Globus pallidus (tissue), 1 donor: ENCODE results near the gene HS6ST1.

ENCODE experiments used
- DNase-seq: peaks from one replicate; pipeline ENCODE4 v3.0.0-alpha.2; 2015; ENCODE audit warnings: low spot score

HS6ST1 gene

DNA sequence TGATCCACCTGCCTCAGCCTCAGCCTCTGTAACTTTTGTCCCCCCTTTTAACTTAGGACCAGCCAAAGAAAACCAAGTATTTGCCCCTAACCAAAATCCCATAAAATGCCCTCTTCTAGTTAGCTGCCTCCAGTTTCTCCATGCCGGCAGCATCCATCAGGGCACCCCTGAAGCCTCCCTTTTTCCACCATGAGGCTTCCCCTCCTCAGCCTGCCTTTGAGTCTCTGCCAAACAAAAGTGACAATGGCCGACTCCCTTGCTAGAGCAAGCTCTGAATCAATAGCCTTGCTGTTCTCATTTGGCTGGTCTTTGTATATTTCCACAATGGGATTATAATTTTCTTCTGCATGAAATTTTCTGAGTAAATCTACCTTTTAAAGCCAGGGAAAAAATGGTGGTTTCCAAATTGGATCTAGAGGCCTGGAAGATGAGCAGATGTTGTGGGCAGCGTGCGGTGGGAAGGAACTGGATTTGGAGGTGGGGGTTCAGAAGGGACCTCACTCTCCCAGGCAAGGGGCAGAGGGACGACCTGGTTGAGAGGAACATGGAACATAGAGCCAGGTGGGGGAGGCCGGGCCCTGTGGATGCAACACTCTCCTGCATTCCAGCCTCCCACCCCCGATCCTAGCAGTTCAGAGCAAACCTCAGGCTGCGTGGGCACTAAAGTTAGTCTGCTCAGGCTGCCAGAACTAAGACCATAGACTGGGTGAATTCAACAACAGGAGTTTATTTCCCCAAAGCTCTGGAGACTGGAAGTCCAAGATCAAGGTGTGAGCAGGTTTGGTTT is 80.6 kb downstream of the HS6ST1 start:
- DNase-seq, result peak; percentile 86

DNA sequence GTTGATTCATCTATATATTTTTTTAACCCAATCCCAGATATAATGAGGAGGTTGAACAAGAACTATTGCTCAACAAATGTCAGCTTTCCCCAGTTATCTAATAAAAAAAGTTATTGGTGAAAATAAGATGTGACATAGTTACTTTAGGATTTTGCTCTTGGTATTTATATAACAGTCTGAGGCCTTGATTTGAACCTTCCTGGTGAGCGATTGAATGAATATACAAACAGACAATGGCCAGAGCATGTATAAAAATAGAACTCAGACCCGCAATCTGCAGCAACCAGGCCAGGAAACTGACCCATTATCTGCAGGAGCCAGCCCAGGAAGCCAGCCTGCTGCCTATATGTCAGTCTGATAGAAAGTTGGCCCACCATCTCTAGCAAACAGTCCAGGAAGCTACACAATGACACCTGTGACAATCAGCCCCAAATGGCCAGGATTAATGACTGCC is 81.6 kb downstream of the HS6ST1 start:
- DNase-seq, result no peak

DNA sequence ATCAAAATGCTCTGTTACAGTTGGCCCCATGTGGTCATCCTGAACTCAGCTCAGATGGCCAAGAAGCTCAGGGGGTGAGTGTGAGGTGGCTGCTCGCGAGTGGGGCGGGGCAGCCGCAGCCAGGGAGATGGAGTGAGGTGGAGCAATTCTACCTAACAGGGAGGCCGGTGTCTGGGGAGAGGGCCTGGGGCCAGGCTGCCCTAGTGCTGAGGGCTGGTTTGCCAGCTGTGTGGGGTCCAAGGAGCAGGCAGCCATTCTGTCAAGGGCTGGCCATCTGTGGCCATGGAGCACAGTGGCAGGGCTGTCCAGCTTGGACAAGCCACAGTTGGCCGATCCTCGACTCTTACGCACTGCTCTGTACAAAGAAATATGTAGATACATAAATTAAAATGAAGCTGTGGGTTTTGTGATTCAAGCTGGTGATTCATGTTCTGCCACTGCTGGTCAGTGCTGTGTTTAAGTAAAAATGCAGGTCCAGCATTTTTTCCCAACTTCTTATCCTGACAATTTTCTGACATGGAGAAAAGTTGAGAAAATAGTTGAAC is 82.1 kb downstream of the HS6ST1 start:
- DNase-seq, result no peak

DNA sequence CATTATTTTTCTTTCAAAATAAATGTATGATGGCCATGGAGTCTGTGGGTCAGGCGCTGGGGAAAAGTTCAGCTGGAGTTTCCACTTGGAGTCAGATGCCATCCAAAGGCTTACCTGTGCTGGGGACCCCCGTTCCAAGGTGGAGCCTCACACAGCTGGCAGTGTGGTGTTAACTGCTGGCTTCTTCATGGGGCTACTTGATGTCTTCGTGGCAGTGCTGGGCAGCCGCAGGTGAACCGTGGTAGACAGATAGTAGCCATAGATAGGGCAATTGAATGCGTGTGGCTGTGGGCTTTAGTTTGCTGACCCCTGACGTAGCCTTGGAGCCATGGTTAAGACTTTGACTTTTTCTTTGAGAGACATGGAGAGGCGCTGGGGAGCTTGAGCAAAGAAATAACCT is 83.1 kb downstream of the HS6ST1 start:
- no peak for DNase-seq

DNA sequence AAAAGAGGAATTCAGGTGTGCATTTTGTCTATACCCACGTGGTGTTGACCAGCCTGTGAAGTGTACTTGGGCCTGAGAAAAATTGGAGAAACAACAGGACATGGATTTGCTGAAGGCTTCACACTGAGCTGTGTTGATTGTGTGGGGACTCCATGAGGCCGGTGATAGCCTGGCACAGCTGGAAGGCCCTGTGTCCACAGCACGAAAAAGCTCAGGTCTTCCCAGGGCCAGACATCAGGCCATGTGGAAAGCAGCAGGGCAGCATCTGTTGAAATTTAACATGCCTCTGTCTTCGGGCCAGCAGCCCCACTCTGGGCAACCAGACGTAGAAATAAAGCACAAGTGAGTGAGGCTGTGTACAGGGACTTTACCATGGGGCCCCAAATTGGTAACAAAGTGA is 84.1 kb downstream of the HS6ST1 start:
- DNase-seq, result no peak

DNA sequence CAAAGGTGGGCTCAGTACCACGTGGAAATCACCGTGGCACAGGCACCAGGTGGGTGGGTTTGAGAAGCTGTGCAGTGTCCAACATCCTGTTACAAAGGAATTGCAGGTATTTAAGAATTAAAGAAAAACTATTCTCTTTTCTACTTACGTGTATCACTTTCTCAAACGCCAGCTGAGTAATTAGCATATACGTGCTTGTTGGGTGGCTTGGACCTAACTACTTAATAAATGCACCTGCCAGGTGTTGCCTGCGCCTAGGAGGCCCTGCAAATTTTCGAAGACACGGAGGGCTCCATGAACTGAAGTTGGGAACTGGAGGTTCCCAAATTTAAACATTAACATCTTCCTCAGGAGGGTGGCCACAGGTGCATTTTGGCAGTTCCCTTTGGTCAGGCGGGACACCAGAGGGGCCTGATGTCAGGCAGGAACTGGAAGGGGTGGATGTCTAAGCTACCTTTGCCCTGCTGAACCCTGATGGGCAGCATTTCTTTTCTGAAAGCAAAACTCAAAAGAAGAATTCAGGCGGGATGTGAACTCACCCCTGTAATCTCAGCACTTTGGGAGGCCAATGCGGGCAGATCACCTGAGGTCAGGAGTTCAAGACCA is 84.8 kb downstream of the HS6ST1 start:
- no peak for DNase-seq

DNA sequence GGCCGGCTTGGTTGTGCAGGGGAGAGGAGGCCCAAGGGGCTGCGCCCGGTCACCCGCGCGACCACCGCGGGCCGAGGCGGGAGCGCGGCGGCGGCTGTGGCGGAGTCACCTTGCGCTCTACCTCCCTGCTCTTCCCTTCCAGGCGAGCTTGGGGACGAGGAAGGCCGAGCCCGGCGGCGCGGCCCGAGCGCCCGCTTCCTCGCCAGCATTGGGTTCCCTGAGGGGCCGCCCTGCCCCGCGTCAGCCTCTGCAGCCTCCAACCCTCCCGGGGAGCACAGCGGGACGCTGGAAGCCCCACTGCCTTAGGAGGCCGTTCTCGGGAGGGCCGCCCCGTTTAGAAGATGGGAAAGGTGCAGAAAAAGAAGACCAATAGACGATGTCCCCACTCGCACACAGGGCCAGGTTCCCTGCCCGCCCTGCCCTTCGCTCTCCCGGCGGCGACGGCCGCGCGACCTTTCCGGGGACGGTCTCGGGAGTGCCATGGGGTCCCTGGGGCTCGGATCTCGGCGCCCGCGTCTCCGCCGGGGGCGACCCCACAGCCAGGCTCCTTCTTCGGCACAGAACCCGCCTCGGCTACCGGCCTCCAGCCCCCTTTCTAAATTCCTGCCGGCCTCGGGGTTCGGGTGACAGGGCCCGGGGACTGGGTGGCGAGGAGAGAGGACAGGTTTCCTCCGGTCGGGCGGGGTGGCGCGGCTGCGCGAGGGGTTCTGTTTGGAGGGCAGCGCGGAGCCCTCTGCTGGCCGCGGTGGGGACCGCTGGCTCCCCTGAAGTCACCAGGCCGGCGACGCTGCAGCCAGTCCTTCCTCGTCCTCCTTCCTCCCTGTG is 85.5 kb downstream of the HS6ST1 start:
- peak; percentile 83 for DNase-seq

DNA sequence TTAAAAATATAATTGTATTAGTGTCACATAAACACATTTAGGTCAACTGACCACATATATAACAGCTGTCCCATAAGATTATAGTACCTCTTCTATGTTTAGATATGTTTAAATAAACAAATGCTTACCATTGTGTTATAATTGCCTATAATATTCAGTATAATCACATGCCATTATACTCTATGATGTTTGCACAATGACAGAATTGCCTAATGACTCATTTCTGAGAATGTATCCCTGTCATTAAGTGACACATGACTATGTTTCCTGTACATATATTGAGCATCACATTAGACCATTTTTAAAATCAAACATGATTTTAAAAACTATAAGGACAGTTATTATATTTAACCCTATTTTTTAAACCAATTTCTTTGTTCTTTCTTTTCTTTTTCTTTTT is 89.8 kb downstream of the HS6ST1 start:
- DNase-seq, result no peak

DNA sequence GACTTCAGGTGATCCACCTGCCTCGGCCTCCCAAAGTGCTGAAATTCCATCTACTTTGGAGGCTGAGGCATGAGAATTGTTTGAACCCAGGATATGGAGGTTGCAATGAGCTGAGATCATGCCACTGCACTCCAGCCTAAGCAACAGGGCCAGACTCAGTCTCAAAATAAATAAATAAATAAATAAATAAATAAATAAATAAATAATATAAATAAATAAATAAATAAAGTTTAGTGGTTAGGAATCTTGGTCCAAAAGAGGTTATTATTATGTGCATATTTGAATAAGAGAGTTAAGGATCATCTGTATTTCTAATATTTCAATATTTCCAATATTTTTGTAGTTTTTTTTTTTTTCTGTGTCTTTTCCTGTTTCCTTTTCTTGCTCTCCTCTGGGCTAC is 90.8 kb downstream of the HS6ST1 start:
- DNase-seq, result no peak

DNA sequence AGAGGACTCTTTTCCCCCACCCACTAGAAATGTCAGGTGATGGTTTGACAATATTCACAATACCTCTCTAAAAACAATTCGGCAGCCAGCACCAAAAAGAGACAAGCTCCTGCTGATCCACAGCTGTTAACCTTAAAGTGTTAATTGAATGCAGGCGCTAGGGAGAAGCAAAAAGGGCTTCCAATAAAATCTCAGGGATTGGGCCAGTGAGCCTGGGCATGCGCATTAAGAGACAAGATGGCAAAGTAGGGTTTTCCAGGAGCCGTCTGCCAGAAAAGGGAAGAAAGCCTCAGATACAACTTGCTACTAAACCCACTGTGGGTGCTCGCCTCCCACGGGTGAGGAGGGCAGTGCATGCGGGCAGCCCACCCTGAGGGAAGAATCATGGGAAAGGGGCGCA is 98.8 kb downstream of the HS6ST1 start:
- no peak for DNase-seq

DNA sequence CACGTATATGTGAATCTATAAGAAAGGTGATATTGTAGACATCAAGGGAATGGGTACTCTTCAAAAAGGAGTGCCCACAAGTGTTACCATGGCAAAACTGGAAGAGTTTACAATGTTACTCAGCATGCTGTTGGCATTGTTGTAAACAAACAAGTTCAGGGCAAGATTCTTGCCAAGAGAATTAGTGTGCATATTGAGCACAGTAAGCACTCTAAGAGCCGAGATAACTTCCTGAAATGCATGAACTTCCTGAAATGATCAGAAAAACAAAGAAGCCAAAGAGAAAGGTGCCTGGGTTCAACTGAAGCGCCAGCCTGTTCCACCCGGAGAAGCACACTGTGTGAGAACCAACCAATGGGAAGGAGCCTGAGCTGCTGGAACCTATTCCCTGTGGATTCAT is 101.0 kb downstream of the HS6ST1 start:
- no peak for DNase-seq

DNA sequence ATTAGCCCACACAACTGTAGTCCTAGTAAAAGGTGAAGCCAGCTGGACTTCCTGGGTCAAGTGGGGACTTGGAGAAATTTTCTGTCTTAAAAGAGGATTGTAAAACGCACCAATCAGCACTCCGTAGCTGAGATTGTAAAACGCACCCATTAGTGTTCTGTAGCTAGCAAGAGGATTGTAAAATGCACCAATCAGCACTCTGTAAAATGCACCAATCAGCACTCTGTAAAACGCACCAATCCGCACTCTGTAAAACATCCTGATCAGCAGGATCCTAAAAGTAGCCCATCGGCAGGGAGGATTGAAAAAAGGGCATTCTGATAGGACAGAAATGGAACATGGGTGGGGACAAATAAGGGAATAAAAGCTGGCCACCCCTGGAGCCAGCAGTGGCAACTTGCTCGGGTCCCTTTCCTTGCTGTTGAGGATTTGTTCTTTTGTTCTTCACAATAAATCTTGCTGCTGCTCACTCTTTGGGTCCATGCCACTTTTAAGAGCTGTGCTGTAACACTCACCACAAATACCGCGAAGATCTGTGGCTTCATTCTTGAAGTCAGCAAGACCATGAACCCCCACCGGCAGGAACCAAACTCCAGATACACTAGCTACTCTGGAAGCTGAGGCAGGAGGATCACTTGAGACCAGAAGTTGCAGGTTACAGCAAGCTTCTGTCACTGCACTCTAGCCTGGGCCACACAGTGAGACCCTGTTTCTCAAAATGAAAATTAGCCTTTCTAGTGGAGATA is 102.6 kb downstream of the HS6ST1 start:
- no peak for DNase-seq
